Fibroblast of skin of scalp (primary cell): ENCODE measurements around the gene PRKCE. TPM values are rescaled to one million over a fixed set of nuclear protein-coding genes. Genes with fewer than 3 reads are reported as not detected.

Source experiments
- DNase-seq: peaks from one replicate; pipeline ENCODE4 v3.0.0-alpha.2; 2013
- polyA plus RNA-seq, 2 experiments: library from polyadenylated mRNA; unstranded; fragments of 120-200 nt; gene quantifications; one replicate each; pipeline ENCODE4 v1.2.1, GENCODE V29; 2013; ENCODE audit not compliant: insufficient read length in 2 of 2

PRKCE gene
- polyA plus RNA-seq (2013, experiment 1 of 2; ENCODE audit: insufficient read length), result 6.4 TPM
- 6.9 TPM for polyA plus RNA-seq (2013, experiment 2 of 2; ENCODE audit: insufficient read length)

- no peak for DNase-seq
Measured at GRCh38 chr2:45651415-45652089, at the start of gene PRKCE. PRKCE (plus strand) TSS chr2:45651675.

- no peak for DNase-seq
Measured at GRCh38 chr2:45602624-45603023, 48.9 kb upstream of the PRKCE start.

- DNase-seq, result peak; percentile 62
Measured at GRCh38 chr2:45605116-45605515, 46.4 kb upstream of the PRKCE start.

- no peak for DNase-seq
Measured at GRCh38 chr2:45606796-45607195, 44.7 kb upstream of the PRKCE start.

- DNase-seq, result peak; percentile 37
Measured at GRCh38 chr2:45607701-45608100, 43.8 kb upstream of the PRKCE start.

- DNase-seq, result peak; percentile 71
Measured at GRCh38 chr2:45610281-45611019, 41.0 kb upstream of the PRKCE start.

- peak; percentile 93 for DNase-seq
Measured at GRCh38 chr2:45611020-45611859, 40.2 kb upstream of the PRKCE start, which contains the start of gene SRBD1. SRBD1 (minus strand) TSS chr2:45611267; CDS start chr2:45605441, 5,826 bp downstream.

GRCh38 chr2:45612285-45612684, 39.2 kb upstream of the PRKCE start:
- no peak for DNase-seq

GRCh38 chr2:45612731-45613130, 38.7 kb upstream of the PRKCE start:
- DNase-seq, result no peak

GRCh38 chr2:45614330-45614729, 37.1 kb upstream of the PRKCE start:
- no peak for DNase-seq

- no peak for DNase-seq
Measured at GRCh38 chr2:45614871-45615415, 36.5 kb upstream of the PRKCE start.

GRCh38 chr2:45616658-45617411, 34.6 kb upstream of the PRKCE start:
- DNase-seq, result peak; percentile 36

GRCh38 chr2:45617496-45617895, 34.0 kb upstream of the PRKCE start:
- DNase-seq, result no peak

GRCh38 chr2:45622336-45623075, 29.0 kb upstream of the PRKCE start:
- DNase-seq, result no peak

- no peak for DNase-seq
Measured at GRCh38 chr2:45623098-45623497, 28.4 kb upstream of the PRKCE start.

- no peak for DNase-seq
Measured at GRCh38 chr2:45625824-45626223, 25.7 kb upstream of the PRKCE start.

GRCh38 chr2:45626387-45627221, 24.9 kb upstream of the PRKCE start:
- DNase-seq, result no peak

GRCh38 chr2:45627911-45628310, 23.6 kb upstream of the PRKCE start:
- DNase-seq, result peak; percentile 69

GRCh38 chr2:45629971-45630370, 21.5 kb upstream of the PRKCE start:
- no peak for DNase-seq

- DNase-seq, result no peak
Measured at GRCh38 chr2:45631319-45631718, 20.2 kb upstream of the PRKCE start.
